PC-9 (cell line): ENCODE measurements around the gene CRYBG1. TPM values are rescaled to one million over a fixed set of nuclear protein-coding genes. Genes with fewer than 3 reads are reported as not detected.

Experiments used
- BruUV-seq: library from RNA; stranded (reverse); fragments of 400-500 nt; replicated peaks from 2 replicates; lab custom pipeline; 2021; lab: Mats Ljungman, UMichigan
- CTCF ChIA-PET: fragments of 300-600 bp; sonication (Branson Sonifier 250); formaldehyde crosslinking; loops from one replicate; lab custom pipeline; 2022; ENCODE audit warnings: antibody characterized with exemption; lab: Charles Lee
- POLR2A ChIA-PET: fragments of 300-600 bp; sonication (Branson Sonifier 250); formaldehyde crosslinking; loops from one replicate; lab custom pipeline; 2022; ENCODE audit warnings: antibody characterized with exemption; ENCODE audit not compliant: unreplicated experiment; lab: Charles Lee
- DNase-seq, 2 experiments: peaks; one replicate each; pipeline versions ENCODE4 v3.0.0 to v3.0.0-alpha.2; 2015 to 2022; ENCODE audit warnings: mixed read lengths in 1 of 2
- H2AFZ ChIP-seq: fragments of 200-600 bp; sonication (generic); 2 replicates; pipeline ENCODE4 v1.8.1; 2017; ENCODE audit warnings: antibody characterized with exemption
- H3F3A ChIP-seq: fragments of 200-600 bp; sonication (generic); 2 replicates; pipeline ENCODE4 v1.8.1; 2017; ENCODE audit warnings: antibody characterized with exemption, mild to moderate bottlenecking, low read depth; ENCODE audit not compliant: insufficient read depth
- H3K27ac ChIP-seq: fragments of 200-600 bp; sonication (generic); 2 replicates; pipeline ENCODE4 v1.6.1; 2016; ENCODE audit warnings: mixed run types
- H3K27me3 ChIP-seq: fragments of 200-600 bp; sonication (generic); 2 replicates; pipeline ENCODE4 v1.6.1; 2016; ENCODE audit warnings: low read depth, mixed run types; ENCODE audit not compliant: insufficient read depth
- H3K36me3 ChIP-seq: fragments of 200-600 bp; sonication (generic); 2 replicates; pipeline ENCODE4 v1.6.1; 2016; ENCODE audit warnings: low read depth, mixed run types
- H3K4me1 ChIP-seq: fragments of 200-600 bp; sonication (generic); replicated peaks from 2 replicates; pipeline ENCODE4 v1.6.1; 2016; ENCODE audit warnings: mixed run types; ENCODE audit not compliant: insufficient read depth
- H3K4me2 ChIP-seq: fragments of 200-600 bp; sonication (generic); 2 replicates; pipeline ENCODE4 v1.6.1; 2017; ENCODE audit warnings: mixed run types
- H3K4me3 ChIP-seq: fragments of 200-600 bp; sonication (generic); 2 replicates; pipeline ENCODE4 v1.6.1; 2016; ENCODE audit warnings: mixed run types
- H3K79me2 ChIP-seq: fragments of 200-600 bp; sonication (generic); 2 replicates; pipeline ENCODE4 v1.6.1; 2017; ENCODE audit warnings: low read depth, mixed run types
- H3K9me2 ChIP-seq: fragments of 200-600 bp; sonication (generic); 2 replicates; pipeline ENCODE4 v1.8.1; 2017; ENCODE audit warnings: mild to moderate bottlenecking; ENCODE audit not compliant: insufficient read depth
- H3K9me3 ChIP-seq: fragments of 200-600 bp; sonication (generic); 2 replicates; pipeline ENCODE4 v1.8.1; 2016; ENCODE audit warnings: low read depth; ENCODE audit not compliant: insufficient read depth
- H4K20me1 ChIP-seq: fragments of 200-600 bp; sonication (generic); 2 replicates; pipeline ENCODE4 v1.8.1; 2017; ENCODE audit not compliant: insufficient read depth
- EZH2 ChIP-seq: fragments of 200-600 bp; sonication (generic); IDR thresholded peaks from 2 replicates; pipeline ENCODE4 v1.8.0; 2017; ENCODE audit warnings: antibody characterized with exemption, low read depth
- intact Hi-C: fragments of 100-400 bp; cut with micrococcal nuclease; formaldehyde crosslinking; loops from one replicate; pipeline ENCODE4 v1.10.0; 2022; ENCODE audit not compliant: unreplicated experiment
- total RNA-seq: library from RNA; stranded (reverse); gene quantifications from 2 replicates; pipeline ENCODE4 v1.2.3, GENCODE V29; 2021
- TF ChIP-seq, protein P1 (sequence below): fragments of 200-600 bp; sonication (generic); conservative IDR thresholded peaks from 2 replicates; pipeline ENCODE4 v1.6.1; 2017; ENCODE audit warnings: mixed run types, antibody characterized with exemption, mild to moderate bottlenecking, moderate library complexity

The CRYBG1 gene
- total RNA-seq, 1 experiment from 2014 or later, result 49.3 TPM

DNA sequence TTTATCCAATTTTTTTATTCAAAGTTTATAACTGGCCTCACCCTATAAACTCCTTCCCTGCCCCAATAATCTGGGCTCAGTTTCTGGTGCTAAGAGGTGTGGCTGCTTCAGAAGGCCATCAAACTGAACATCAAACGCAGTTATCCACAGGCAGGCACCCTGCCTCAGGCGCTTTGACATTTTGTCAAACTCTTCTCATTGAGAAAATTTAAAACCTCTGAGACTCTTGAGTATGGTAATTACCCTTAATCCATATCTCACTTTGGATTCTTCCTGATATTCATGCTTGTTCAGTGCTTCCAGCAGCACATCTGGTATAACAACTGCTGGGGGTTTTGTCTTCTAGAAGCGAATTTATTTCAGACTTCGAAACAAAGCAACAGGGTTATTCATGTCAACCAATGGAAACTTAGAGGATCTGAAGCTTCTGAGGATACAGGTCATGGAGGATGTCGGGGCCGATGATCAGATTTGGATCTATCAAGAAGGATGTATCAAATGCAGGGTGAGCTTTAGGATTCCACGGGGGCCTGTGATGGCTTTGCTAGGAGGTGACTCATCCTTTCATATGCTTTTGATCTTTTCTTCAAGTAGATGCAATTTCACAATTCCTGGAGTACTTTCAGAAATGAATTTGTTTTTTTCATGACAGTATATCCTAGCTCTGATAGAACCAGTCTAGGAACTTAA, 200.6 kb downstream of the CRYBG1 start:
- no peak for TF ChIP-seq EZH2
- TF ChIP-seq, protein P1, sequence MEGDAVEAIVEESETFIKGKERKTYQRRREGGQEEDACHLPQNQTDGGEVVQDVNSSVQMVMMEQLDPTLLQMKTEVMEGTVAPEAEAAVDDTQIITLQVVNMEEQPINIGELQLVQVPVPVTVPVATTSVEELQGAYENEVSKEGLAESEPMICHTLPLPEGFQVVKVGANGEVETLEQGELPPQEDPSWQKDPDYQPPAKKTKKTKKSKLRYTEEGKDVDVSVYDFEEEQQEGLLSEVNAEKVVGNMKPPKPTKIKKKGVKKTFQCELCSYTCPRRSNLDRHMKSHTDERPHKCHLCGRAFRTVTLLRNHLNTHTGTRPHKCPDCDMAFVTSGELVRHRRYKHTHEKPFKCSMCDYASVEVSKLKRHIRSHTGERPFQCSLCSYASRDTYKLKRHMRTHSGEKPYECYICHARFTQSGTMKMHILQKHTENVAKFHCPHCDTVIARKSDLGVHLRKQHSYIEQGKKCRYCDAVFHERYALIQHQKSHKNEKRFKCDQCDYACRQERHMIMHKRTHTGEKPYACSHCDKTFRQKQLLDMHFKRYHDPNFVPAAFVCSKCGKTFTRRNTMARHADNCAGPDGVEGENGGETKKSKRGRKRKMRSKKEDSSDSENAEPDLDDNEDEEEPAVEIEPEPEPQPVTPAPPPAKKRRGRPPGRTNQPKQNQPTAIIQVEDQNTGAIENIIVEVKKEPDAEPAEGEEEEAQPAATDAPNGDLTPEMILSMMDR, result no peak
- H3K4me1 ChIP-seq, result peaks cover 36% of the 10 kb centered on the region
- H4K20me1 ChIP-seq, result no peaks in the 10 kb centered on the region
- peaks cover 18% of the 10 kb centered on the region for H3K36me3 ChIP-seq
- peak overlapping the region; percentile 59 for H3K27ac ChIP-seq
- H3K79me2 ChIP-seq, result no peaks in the 10 kb centered on the region
- ChIA-PET CTCF (no interaction called here), POLR2A (interaction anchor here (0.6 to 0.7 kb wide), 2 partner anchors 14 to 47 kb away, joined by 3 to 10 read pairs; no protein-coding TSS in a partner anchor)
- no peaks in the 10 kb centered on the region for H3K9me2 ChIP-seq
- peaks cover 28% of the 10 kb centered on the region for H3F3A ChIP-seq
- intact Hi-C loops, result no loop called here
- H2AFZ ChIP-seq, result no peak overlapping the region
- H3K4me2 ChIP-seq, result peak overlapping the region; percentile 50
- H3K4me3 ChIP-seq, result no peak overlapping the region
- no peaks in the 10 kb centered on the region for H3K27me3 ChIP-seq
- H3K9me3 ChIP-seq, result no peaks in the 10 kb centered on the region
- no TSS peak for BruUV-seq
- DNase-seq, result peak in 1 of 2 experiments; percentile 71

DNA sequence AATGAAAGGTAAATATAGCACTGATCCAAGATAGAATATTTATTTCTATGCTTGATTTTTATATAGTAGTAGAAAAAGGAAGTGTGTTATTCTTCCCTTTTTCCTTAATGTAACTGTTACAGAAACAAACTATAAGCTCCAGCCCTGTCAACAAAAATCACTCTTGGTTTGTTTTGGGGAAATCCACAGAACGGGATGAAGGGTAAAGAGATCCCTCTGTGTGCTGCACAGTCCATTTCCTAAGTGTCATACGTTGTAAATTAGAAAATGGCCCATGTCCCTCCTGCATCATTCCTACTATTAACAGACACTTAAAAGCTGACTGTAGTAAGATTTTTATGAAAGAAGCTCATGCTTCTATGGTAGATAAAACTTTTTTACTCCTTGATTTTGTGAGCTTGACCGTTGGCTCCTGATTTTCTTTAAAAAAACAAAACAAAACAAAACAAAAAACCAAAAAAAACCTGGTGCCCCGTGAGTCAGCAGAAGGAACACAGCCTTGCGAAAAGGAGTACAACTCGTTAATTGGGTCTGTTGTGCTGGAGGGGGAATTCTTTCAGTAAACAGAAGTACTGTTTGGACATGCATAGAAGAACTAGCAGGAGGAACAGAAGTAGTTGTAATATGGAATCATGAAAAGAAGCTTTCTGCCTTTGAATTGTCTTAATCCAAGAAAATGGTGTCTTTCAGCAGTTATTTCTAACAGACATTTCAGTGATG, 201.3 kb downstream of the CRYBG1 start:
- CTCF ChIA-PET, result no interaction called here
- H3F3A ChIP-seq, result peaks cover 28% of the 10 kb centered on the region
- H3K4me1 ChIP-seq, result peaks cover 35% of the 10 kb centered on the region
- H3K36me3 ChIP-seq, result peaks cover 18% of the 10 kb centered on the region
- 0 out of 2 replicates have a peak overlapping the region, but pooled peaks have one; percentile 15 for H3K4me3 ChIP-seq
- TF ChIP-seq EZH2, result no peak
- TF ChIP-seq, protein P1, result no peak
- H3K4me2 ChIP-seq, result peak overlapping the region; percentile 50
- H3K9me2 ChIP-seq, result no peaks in the 10 kb centered on the region
- H2AFZ ChIP-seq, result no peak overlapping the region
- H3K27ac ChIP-seq, result peak overlapping the region; percentile 59
- no peaks in the 10 kb centered on the region for H4K20me1 ChIP-seq
- no peaks in the 10 kb centered on the region for H3K9me3 ChIP-seq
- BruUV-seq, result no TSS peak
- no peaks in the 10 kb centered on the region for H3K27me3 ChIP-seq
- no peaks in the 10 kb centered on the region for H3K79me2 ChIP-seq
- POLR2A ChIA-PET, result interaction anchor here (0.6 to 0.7 kb wide), 2 partner anchors 15 to 47 kb away, joined by 3 to 10 read pairs; no protein-coding TSS in a partner anchor
- intact Hi-C loops, result no loop called here
- peak in 1 of 2 experiments; percentile 42 for DNase-seq

DNA sequence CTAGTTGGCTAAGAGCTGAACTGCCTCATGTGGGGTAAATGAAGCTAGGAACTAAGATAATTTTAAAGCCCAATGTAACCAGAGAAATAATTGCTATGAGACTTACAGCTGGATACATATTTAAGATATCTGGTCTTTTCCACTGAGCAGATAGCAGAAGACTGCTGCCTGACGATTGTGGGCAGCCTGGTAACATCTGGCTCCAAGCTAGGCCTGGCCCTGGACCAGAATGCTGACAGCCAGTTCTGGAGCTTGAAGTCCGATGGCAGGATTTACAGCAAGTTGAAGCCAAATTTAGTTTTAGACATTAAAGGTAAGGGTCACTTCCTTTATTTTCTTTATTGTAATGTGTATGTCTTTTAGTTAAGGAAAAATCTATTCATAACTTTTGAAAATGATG, 203.1 kb downstream of the CRYBG1 start:
- POLR2A ChIA-PET, result no interaction called here
- no peak for DNase-seq
- Histone ChIP-seq H3K4me1 (peaks cover 26% of the 10 kb centered on the region), H3K27me3 (no peaks in the 10 kb centered on the region), H3K79me2 (no peaks in the 10 kb centered on the region), H3K36me3 (peaks cover 19% of the 10 kb centered on the region), H3K9me3 (no peaks in the 10 kb centered on the region), H3K27ac (no peak overlapping the region), H3K4me3 (no peak overlapping the region), H3K4me2 (no peak overlapping the region), H3F3A (peaks cover 23% of the 10 kb centered on the region), H2AFZ (no peak overlapping the region), H3K9me2 (no peaks in the 10 kb centered on the region), H4K20me1 (no peaks in the 10 kb centered on the region)
- intact Hi-C loops, result no loop called here
- TF ChIP-seq, protein P1, result no peak
- TF ChIP-seq EZH2, result no peak
- CTCF ChIA-PET, result interaction anchor here (0.5 kb wide), 1 partner anchor 436 kb away, joined by 3 read pairs; no protein-coding TSS in a partner anchor
- no TSS peak for BruUV-seq
